K562 (cell line): ENCODE data around the gene ZNF441. TPM values are rescaled to one million over a fixed set of nuclear protein-coding genes. Genes with fewer than 3 reads are reported as not detected.

Experiments used
- CBX1 ChIP-seq: sonication (generic); IDR thresholded peaks from 2 replicates; pipeline ENCODE4 v1.6.1; 2016; ENCODE audit warnings: antibody characterized with exemption, low read depth, mild to moderate bottlenecking
- CBX5 ChIP-seq: IDR thresholded peaks from 2 replicates; pipeline ENCODE4 v1.6.1; 2014; ENCODE audit warnings: low read depth, borderline replicate concordance
- GATA2 ChIP-seq: sonication (generic); formaldehyde crosslinking; IDR thresholded peaks from 2 replicates; pipeline ENCODE4 v1.4.0; 2020; ENCODE audit warnings: mild to moderate bottlenecking, missing genetic modification reagents
- KDM5B ChIP-seq: fragments of 200-600 bp; sonication (generic); IDR thresholded peaks from 2 replicates; pipeline ENCODE4 v1.6.1; 2012; ENCODE audit warnings: low read depth, mild to moderate bottlenecking, moderate library complexity, low read length, control low read depth, inconsistent platforms; ENCODE audit not compliant: insufficient replicate concordance
- L3MBTL2 ChIP-seq: fragments of 450-650 bp; IDR thresholded peaks from 2 replicates; pipeline ENCODE4 v1.6.1; 2016; ENCODE audit warnings: mild to moderate bottlenecking, moderate library complexity
- POLR2B ChIP-seq: fragments of 450-650 bp; IDR thresholded peaks from 2 replicates; pipeline ENCODE4 v1.6.1; 2018; ENCODE audit warnings: low read depth; ENCODE audit not compliant: partially characterized antibody
- TEAD4 ChIP-seq, 2 experiments: sonication (generic) in 1 of 2; formaldehyde crosslinking in 1 of 2; IDR thresholded peaks; 2 replicates each; pipeline versions ENCODE4 v1.6.1 to v1.8.0; 2012 to 2022; ENCODE audit warnings: borderline replicate concordance in 1 of 2, inconsistent platforms in 1 of 2, low read length in 1 of 2, mild to moderate bottlenecking in 1 of 2, missing genetic modification reagents in 1 of 2
- TRIM24 ChIP-seq, 2 experiments: fragments of 450-650 bp; IDR thresholded peaks; 2 replicates each; pipeline ENCODE4 v1.6.1; 2016
- ZNF184 ChIP-seq: sonication (generic); formaldehyde crosslinking; IDR thresholded peaks from 2 replicates; pipeline ENCODE4 v1.5.0; 2020; ENCODE audit warnings: missing genetic modification reagents
- ZNF76 ChIP-seq: fragments of 250-450 bp; sonication (Bioruptor Pico); IDR thresholded peaks from 2 replicates; pipeline ENCODE4 v1.4.0; 2020; ENCODE audit warnings: mild to moderate bottlenecking, moderate library complexity, borderline replicate concordance
- polyA plus RNA-seq, 8 experiments: library from polyadenylated mRNA; depleted of rRNA in 4 of 8; stranded (reverse) in 5 of 8; unstranded in 3 of 8; fragments of >200 nt; fragmentation: Nextera tagmentation in 2 of 8; fragmentation: Illumina TruSeq in 1 of 8; extraction: Ambion mirVana in 2 of 8; extraction: Trizol in 1 of 8; gene quantifications; 2 replicates each; pipeline versions ENCODE4 v1.2.1 to v1.2.3, GENCODE V29; 2011 to 2014; ENCODE audit warnings: inconsistent platforms in 1 of 8, missing spikeins in 1 of 8
- total RNA-seq, 7 experiments: library from RNA; depleted of rRNA in 6 of 7; stranded (reverse); fragments of >200 nt in 6 of 7; fragmentation: Illumina TruSeq in 2 of 7; extraction: Trizol in 2 of 7; gene quantifications; 2 replicates each; pipeline versions ENCODE4 v1.2.1 to v1.2.3, GENCODE V29; 2011 to 2021; ENCODE audit warnings: low replicate concordance in 1 of 7
- TF ChIP-seq, protein P1 (sequence below), 2 experiments: fragments of 450-650 bp in 1 of 2; sonication (generic) in 1 of 2; formaldehyde crosslinking in 1 of 2; IDR thresholded peaks; 2 replicates each; pipeline versions ENCODE4 v1.7.1 to v1.9.0; 2016 to 2022; ENCODE audit warnings: inconsistent platforms in 1 of 2, mild to moderate bottlenecking in 1 of 2, missing genetic modification reagents in 1 of 2

The ZNF441 gene
- total and polyA plus RNA-seq, 9 of the 15 experiments (the other 6 are each of a cell fraction or from before 2014, with no cell fraction given), result 1.9 to 14.0 (median 7.8) TPM

DNA sequence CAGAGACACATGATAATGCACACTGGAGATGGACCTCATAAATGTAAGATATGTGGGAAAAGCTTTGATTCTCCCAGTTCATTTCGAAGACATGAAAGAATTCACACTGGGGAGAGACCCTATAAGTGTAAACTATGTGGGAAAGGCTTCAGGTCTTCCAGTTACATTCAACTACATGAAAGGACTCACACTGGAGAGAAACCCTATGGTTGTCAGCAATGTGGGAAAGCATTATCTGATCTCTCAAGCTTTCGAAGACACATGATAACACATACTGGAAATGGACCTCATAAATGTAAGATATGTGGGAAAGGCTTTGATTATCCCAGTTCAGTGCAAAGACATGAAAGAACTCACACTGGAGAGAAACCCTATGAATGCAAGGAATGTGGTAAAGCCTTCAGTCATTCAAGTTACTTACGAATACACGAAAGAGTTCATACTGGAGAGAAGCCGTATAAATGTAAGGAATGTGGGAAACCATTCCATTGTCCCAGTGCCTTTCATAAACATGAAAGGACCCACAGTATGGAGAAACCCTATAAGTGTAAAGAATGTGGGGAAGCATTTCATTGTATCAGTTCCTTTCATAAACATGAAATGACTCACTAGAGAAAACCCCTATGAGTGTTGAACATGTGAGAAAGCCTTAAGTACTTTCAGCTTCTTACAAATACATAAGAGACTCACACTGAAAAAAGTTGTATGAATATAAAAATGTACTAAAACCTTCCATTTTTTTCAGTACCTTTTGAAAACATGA lies 14.7 kb downstream of the ZNF441 start (continued):
- TF ChIP-seq, protein P1, sequence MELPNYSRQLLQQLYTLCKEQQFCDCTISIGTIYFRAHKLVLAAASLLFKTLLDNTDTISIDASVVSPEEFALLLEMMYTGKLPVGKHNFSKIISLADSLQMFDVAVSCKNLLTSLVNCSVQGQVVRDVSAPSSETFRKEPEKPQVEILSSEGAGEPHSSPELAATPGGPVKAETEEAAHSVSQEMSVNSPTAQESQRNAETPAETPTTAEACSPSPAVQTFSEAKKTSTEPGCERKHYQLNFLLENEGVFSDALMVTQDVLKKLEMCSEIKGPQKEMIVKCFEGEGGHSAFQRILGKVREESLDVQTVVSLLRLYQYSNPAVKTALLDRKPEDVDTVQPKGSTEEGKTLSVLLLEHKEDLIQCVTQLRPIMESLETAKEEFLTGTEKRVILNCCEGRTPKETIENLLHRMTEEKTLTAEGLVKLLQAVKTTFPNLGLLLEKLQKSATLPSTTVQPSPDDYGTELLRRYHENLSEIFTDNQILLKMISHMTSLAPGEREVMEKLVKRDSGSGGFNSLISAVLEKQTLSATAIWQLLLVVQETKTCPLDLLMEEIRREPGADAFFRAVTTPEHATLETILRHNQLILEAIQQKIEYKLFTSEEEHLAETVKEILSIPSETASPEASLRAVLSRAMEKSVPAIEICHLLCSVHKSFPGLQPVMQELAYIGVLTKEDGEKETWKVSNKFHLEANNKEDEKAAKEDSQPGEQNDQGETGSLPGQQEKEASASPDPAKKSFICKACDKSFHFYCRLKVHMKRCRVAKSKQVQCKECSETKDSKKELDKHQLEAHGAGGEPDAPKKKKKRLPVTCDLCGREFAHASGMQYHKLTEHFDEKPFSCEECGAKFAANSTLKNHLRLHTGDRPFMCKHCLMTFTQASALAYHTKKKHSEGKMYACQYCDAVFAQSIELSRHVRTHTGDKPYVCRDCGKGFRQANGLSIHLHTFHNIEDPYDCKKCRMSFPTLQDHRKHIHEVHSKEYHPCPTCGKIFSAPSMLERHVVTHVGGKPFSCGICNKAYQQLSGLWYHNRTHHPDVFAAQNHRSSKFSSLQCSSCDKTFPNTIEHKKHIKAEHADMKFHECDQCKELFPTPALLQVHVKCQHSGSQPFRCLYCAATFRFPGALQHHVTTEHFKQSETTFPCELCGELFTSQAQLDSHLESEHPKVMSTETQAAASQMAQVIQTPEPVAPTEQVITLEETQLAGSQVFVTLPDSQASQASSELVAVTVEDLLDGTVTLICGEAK (IDR thresholded peaks at IDR 0.05), result peak; percentile 34; the same call in 1 of the 2 replicates
- TF ChIP-seq, protein P1 (CRISPR knock-in tag; IDR thresholded peaks at IDR 0.05), result no peak
- TF ChIP-seq TEAD4 (IDR thresholded peaks at IDR 0.05; ENCODE audit: low read length) (peak; percentile 64), TEAD4 (CRISPR knock-in tag; IDR thresholded peaks at IDR 0.05; ENCODE audit: borderline replicate concordance) (no peak), CBX5 (peak; percentile 80; the same call in 1 of the 2 replicates), ZNF184 (CRISPR knock-in tag) (no peak), POLR2B (peak; percentile 20), KDM5B (no peak), L3MBTL2 (peak; percentile 25; the same call in 1 of the 2 replicates), ZNF76 (no peak), TRIM24 (IDR thresholded peaks at IDR 0.05) (peak in 1 of 2 experiments; percentile 72; a peak in 2 of 4 replicates), CBX1 (peak; percentile 87; the same call in 1 of the 2 replicates), GATA2 (CRISPR knock-in tag) (no peak)
